Peyer's patch (tissue), 4 donors: ENCODE results near the gene C11orf71. TPM values are rescaled to one million over a fixed set of nuclear protein-coding genes. Genes with fewer than 3 reads are reported as not detected.

Experiments used
- DNase-seq, 3 donors: peaks; one replicate each; pipeline ENCODE4 v3.0.0-alpha.2; 2017 to 2019
- H3K27ac ChIP-seq, 4 donors: fragments of 200-600 bp; sonication (generic); one replicate each; pipeline ENCODE4 v1.5.1; 2016 to 2019
- H3K27me3 ChIP-seq, 2 donors: fragments of 200-600 bp; sonication (generic); one replicate each; pipeline ENCODE4 v1.5.1; 2019
- H3K36me3 ChIP-seq, 3 donors: fragments of 200-600 bp; sonication (generic); one replicate each; pipeline ENCODE4 v1.5.1; 2016 to 2019
- H3K4me1 ChIP-seq, 4 donors: fragments of 200-600 bp; sonication (generic); one replicate each; pipeline ENCODE4 v1.5.1; 2016 to 2019
- H3K4me3 ChIP-seq, 4 donors: fragments of 200-600 bp; sonication (generic); 1 replicate in 3 of 4; 2 replicates in 1 of 4; pipeline ENCODE4 v1.5.1; 2016 to 2019; ENCODE audit warnings: mild to moderate bottlenecking in 1 of 4
- H3K9me3 ChIP-seq, 4 donors: fragments of 200-600 bp; sonication (generic); one replicate each; pipeline ENCODE4 v1.5.1; 2016 to 2019; ENCODE audit warnings: mild to moderate bottlenecking in 1 of 4
- POLR2A ChIP-seq, 2 donors: fragments of 450-650 bp; IDR thresholded peaks; one replicate each; pipeline ENCODE4 v1.5.1; 2017; ENCODE audit warnings: antibody characterized with exemption in 2 of 2, mild to moderate bottlenecking in 2 of 2, moderate library complexity in 2 of 2
- total RNA-seq, 4 donors: library from RNA; depleted of rRNA; stranded (reverse); fragments of >200 nt; gene quantifications; one replicate each; pipeline ENCODE4 v1.1.0, GENCODE V29; 2016
- TF ChIP-seq, protein P1 (sequence below), 6 experiments: fragments of 450-650 bp in 4 of 6; fragments of 200-600 bp in 2 of 6; sonication (generic) in 1 of 6; IDR thresholded peaks; one replicate each; pipeline ENCODE4 v1.5.1; 2017 to 2019; ENCODE audit warnings: antibody characterized with exemption in 6 of 6, mild to moderate bottlenecking in 3 of 6, moderate library complexity in 1 of 6

Gene C11orf71
- total RNA-seq, 4 donors from 2014 or later: 5.9 to 15.4 (median 12.1) TPM

- H3K9me3 ChIP-seq: no peaks in the 10 kb centered on the region
- H3K27me3 ChIP-seq: no peaks in the 10 kb centered on the region
- H3K4me1 ChIP-seq: no peaks in the 10 kb centered on the region
- no peak overlapping the region for H3K4me3 ChIP-seq
- H3K27ac ChIP-seq: no peak overlapping the region
- DNase-seq: no peak
- no peaks in the 10 kb centered on the region for H3K36me3 ChIP-seq
- TF ChIP-seq POLR2A (IDR thresholded peaks at IDR 0.05): no peak
- TF ChIP-seq, protein P1, sequence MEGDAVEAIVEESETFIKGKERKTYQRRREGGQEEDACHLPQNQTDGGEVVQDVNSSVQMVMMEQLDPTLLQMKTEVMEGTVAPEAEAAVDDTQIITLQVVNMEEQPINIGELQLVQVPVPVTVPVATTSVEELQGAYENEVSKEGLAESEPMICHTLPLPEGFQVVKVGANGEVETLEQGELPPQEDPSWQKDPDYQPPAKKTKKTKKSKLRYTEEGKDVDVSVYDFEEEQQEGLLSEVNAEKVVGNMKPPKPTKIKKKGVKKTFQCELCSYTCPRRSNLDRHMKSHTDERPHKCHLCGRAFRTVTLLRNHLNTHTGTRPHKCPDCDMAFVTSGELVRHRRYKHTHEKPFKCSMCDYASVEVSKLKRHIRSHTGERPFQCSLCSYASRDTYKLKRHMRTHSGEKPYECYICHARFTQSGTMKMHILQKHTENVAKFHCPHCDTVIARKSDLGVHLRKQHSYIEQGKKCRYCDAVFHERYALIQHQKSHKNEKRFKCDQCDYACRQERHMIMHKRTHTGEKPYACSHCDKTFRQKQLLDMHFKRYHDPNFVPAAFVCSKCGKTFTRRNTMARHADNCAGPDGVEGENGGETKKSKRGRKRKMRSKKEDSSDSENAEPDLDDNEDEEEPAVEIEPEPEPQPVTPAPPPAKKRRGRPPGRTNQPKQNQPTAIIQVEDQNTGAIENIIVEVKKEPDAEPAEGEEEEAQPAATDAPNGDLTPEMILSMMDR (IDR thresholded peaks at IDR 0.05): no peak
Observed at GRCh38 chr11:114362958-114363357, 37.4 kb downstream of the C11orf71 start.

DNA sequence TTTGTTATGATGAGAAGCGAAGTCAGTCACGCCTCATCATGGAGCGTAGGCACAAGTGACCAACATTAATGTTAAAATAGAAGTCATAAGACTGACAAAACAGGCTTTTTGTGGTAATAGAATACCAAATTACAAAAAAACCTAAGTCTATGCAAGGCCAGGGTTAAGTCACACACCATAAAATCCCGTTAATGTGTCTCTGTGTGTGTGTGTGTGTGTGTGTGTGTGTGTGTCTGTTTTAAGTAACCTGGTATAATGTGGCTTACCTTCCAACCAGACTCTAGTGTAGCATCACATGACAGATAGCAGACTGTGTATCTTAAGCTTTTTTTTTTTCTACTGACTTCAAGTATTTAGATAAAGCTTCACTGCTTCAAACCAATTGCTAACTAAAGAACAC is 38.0 kb downstream of the C11orf71 start:
- Histone ChIP-seq H3K36me3 (no peaks in the 10 kb centered on the region), H3K4me3 (no peak overlapping the region), H3K9me3 (no peaks in the 10 kb centered on the region), H3K27ac (no peak overlapping the region), H3K27me3 (no peaks in the 10 kb centered on the region), H3K4me1 (no peaks in the 10 kb centered on the region)
- no peak for TF ChIP-seq POLR2A (IDR thresholded peaks at IDR 0.05)
- TF ChIP-seq, protein P1 (IDR thresholded peaks at IDR 0.05): no peak
- no peak for DNase-seq

DNA sequence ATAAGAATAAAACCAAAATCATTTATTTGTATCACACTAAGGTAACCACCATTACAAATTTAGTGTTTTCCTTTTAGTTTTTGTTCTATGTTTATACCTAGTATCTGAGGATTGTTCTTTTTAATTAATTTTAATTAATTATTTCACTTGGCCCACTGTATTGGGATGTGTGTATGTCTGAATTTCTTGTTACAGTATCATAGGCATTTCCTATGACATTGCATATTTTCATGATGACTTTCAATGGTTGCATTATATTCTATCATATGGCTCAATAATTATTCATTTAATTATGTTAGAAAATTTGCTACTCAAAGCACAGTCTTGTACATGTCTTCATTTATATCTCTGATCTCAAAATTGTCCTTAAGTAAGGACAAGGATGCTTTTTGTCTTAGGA is 41.0 kb downstream of the C11orf71 start:
- no peak overlapping the region for H3K4me3 ChIP-seq
- H3K27ac ChIP-seq: no peak overlapping the region
- no peaks in the 10 kb centered on the region for H3K4me1 ChIP-seq
- H3K27me3 ChIP-seq: no peaks in the 10 kb centered on the region
- TF ChIP-seq, protein P1 (IDR thresholded peaks at IDR 0.05): no peak
- no peak for TF ChIP-seq POLR2A (IDR thresholded peaks at IDR 0.05)
- no peaks in the 10 kb centered on the region for H3K36me3 ChIP-seq
- DNase-seq: no peak
- no peaks in the 10 kb centered on the region for H3K9me3 ChIP-seq

DNA sequence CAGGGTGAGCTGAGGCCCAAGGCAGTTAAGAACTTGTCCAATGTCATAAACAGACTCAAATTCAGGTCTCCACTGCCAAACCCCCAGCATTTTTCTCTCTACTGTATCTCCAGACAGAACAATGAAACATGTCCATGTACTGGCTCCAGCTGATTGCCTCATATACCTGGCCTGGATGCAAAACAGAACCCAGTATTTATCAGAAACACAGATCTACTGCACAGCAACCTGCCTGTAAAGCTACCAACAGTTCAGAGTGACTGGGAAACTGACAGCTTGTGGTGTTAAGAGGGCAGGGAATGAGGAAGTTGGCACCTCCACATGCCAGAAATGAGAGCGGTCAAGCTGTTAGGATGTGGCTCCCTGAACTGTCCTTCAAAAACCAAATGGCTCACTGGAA is 41.6 kb downstream of the C11orf71 start:
- Histone ChIP-seq H3K9me3 (no peaks in the 10 kb centered on the region), H3K4me3 (no peak overlapping the region), H3K36me3 (no peaks in the 10 kb centered on the region), H3K27ac (no peak overlapping the region), H3K27me3 (no peaks in the 10 kb centered on the region), H3K4me1 (no peaks in the 10 kb centered on the region)
- DNase-seq: no peak
- TF ChIP-seq, protein P1 (IDR thresholded peaks at IDR 0.05): no peak
- no peak for TF ChIP-seq POLR2A (IDR thresholded peaks at IDR 0.05)

DNA sequence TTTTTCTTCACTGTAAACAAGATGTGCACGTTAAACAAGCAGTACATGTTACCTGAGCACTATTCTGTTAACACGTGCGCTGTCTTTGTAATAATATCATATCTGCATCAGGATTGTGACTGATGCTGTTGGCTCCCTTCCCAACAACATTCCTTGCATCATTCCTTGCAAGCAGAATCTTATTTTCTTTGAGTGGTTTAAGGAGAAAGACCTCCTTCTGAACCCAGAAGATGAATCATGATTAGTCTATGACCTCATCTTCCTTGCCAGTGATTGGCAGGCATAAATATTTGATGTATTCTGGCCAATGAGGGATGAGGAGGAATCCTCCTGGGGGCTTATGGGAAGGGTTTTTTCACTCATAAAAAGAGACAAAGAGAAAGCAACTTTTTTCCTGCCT is 46.2 kb downstream of the C11orf71 start:
- H3K27me3 ChIP-seq: no peaks in the 10 kb centered on the region
- no peak for DNase-seq
- TF ChIP-seq POLR2A (IDR thresholded peaks at IDR 0.05): no peak
- TF ChIP-seq, protein P1 (IDR thresholded peaks at IDR 0.05): no peak
- H3K4me3 ChIP-seq: no peak overlapping the region
- H3K9me3 ChIP-seq: no peaks in the 10 kb centered on the region
- no peaks in the 10 kb centered on the region for H3K36me3 ChIP-seq
- H3K27ac ChIP-seq: no peak overlapping the region
- H3K4me1 ChIP-seq: no peaks in the 10 kb centered on the region

DNA sequence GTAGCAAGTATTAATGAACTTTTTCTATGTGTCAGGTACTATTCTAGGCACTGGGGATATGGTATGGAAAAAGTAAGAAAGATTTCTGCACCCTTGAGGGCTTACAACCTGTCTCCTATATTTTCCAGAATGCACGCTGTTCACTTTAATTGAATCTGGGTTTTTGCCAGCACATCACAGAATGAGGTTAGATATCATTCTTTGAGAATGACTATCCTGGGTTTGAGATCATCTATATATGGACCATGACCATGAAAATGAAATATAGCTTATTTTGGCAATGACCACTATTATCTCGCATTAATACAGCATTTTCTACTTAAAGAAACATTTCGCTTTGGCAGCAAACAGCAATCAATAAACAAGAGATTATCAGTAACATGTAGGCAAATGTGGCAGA is 46.9 kb downstream of the C11orf71 start:
- TF ChIP-seq, protein P1 (IDR thresholded peaks at IDR 0.05): no peak
- no peak for TF ChIP-seq POLR2A (IDR thresholded peaks at IDR 0.05)
- H3K4me3 ChIP-seq: no peak overlapping the region
- no peaks in the 10 kb centered on the region for H3K27me3 ChIP-seq
- no peak for DNase-seq
- no peak overlapping the region for H3K27ac ChIP-seq
- no peaks in the 10 kb centered on the region for H3K4me1 ChIP-seq
- H3K9me3 ChIP-seq: no peaks in the 10 kb centered on the region
- H3K36me3 ChIP-seq: no peaks in the 10 kb centered on the region
